ENCODE results near the gene ARL11.

The ARL11 gene

DNA sequence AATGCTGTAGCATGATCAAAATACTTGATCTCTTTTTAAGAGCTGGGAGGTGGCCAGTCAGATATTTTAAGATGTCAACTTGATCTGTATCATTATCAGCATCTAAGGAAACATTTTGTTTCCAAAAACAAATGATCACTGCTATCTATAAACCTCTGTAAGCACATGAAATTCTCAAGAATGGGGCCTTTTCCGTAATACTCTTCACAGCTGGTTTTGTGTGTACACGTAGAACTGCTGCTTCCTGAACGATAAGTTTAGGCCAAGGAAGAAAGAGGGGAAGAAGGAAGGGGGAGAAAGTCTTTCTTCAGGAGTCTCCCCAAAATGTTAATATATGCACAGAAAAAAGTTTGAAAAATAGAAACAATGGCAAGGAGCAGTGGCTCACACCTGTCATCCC is 25.7 kb downstream of the ARL11 start:
- Histone ChIP-seq H3K27me3 (replicated peaks; ENCODE audit: control insufficient read depth, insufficient read depth, low read length) (no peaks in the 10 kb centered on the region), H3K36me3 (ENCODE audit: control insufficient read depth, insufficient read depth, low read length) (no peaks in the 10 kb centered on the region), H3K4me3 (replicated peaks; ENCODE audit: low read depth, low read length) (no peak overlapping the region)
- TF ChIP-seq, protein P1, sequence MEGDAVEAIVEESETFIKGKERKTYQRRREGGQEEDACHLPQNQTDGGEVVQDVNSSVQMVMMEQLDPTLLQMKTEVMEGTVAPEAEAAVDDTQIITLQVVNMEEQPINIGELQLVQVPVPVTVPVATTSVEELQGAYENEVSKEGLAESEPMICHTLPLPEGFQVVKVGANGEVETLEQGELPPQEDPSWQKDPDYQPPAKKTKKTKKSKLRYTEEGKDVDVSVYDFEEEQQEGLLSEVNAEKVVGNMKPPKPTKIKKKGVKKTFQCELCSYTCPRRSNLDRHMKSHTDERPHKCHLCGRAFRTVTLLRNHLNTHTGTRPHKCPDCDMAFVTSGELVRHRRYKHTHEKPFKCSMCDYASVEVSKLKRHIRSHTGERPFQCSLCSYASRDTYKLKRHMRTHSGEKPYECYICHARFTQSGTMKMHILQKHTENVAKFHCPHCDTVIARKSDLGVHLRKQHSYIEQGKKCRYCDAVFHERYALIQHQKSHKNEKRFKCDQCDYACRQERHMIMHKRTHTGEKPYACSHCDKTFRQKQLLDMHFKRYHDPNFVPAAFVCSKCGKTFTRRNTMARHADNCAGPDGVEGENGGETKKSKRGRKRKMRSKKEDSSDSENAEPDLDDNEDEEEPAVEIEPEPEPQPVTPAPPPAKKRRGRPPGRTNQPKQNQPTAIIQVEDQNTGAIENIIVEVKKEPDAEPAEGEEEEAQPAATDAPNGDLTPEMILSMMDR (IDR thresholded peaks at IDR 0.05; ENCODE audit: insufficient read depth, low read length, poor library complexity, severe bottlenecking): no peak
- no peak for DNase-seq (ENCODE audit: extremely low read depth, insufficient read length)

DNA sequence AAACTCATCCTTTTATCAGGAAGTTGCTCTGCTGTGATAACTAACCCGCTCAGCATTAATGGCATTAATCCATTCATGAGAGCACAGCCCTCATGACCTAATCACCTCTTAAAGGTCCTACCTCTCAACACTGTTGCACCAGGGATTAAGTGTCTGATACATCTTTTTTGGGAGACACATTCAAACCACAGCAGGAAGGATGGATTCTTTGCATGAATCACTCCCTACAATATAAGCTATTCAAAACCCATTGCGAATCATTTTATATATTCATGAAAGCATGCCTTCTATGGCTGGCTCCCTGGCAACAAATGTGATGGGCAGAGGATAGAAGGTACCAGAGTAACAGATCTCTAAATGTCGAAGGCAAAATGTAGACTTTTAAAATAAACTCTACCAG is 27.6 kb downstream of the ARL11 start:
- no peaks in the 10 kb centered on the region for H3K36me3 ChIP-seq (ENCODE audit: control insufficient read depth, insufficient read depth, low read length)
- TF ChIP-seq, protein P1 (IDR thresholded peaks at IDR 0.05; ENCODE audit: insufficient read depth, low read length, poor library complexity, severe bottlenecking): no peak
- no peak for DNase-seq (ENCODE audit: extremely low read depth, insufficient read length)
- no peak overlapping the region for H3K4me3 ChIP-seq (replicated peaks; ENCODE audit: low read depth, low read length)
- no peaks in the 10 kb centered on the region for H3K27me3 ChIP-seq (replicated peaks; ENCODE audit: control insufficient read depth, insufficient read depth, low read length)

DNA sequence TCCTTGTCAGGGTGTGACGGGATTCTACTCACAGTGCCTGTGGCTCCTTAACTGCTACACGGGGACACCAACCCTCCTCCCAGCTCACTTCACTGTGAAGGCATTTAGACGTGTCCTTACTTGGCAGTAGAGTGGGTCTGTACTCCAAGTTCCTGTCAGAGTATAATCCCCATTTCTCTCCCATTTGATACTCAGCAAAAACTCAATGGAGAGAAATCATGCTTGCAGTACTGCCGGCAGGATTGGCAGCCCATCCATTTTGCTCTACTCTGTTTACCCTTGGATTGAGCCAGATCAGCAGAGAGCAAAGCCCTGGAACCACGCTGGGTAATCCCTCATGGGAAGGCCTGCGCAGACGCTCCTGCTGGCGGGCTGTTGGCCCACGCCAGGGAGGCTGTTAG is 28.9 kb downstream of the ARL11 start:
- TF ChIP-seq, protein P1 (IDR thresholded peaks at IDR 0.05; ENCODE audit: insufficient read depth, low read length, poor library complexity, severe bottlenecking): no peak
- H3K4me3 ChIP-seq (replicated peaks; ENCODE audit: low read depth, low read length): no peak overlapping the region

DNA sequence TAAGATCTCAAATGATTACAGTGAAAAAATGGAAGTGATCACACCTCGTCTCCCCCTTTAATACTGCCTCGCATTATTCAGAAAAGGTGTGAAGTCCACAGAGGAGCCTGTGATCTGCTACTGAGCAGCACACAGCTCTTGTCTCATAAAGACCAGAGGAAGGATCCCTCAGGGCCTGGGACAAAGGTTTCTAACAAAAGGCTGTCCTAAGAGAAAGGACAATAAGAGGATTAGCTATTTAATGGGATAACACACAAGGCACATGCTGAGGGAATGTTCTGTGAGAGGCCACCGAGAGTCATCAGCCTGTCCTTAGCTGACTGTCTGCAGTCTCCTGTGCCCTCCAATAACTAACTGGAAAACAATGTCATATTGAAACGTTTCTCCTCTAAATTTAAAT is 36.3 kb downstream of the ARL11 start:
- Histone ChIP-seq H3K4me3 (replicated peaks; ENCODE audit: low read depth, low read length) (no peak overlapping the region), H3K27me3 (replicated peaks; ENCODE audit: control insufficient read depth, insufficient read depth, low read length) (no peaks in the 10 kb centered on the region), H3K36me3 (ENCODE audit: control insufficient read depth, insufficient read depth, low read length) (peaks cover 4% of the 10 kb centered on the region)
- DNase-seq (ENCODE audit: extremely low read depth, insufficient read length): no peak
- TF ChIP-seq, protein P1 (IDR thresholded peaks at IDR 0.05; ENCODE audit: insufficient read depth, low read length, poor library complexity, severe bottlenecking): no peak

More for the DNA sequence above, 28.9 kb downstream of the ARL11 start:
- H3K36me3 ChIP-seq (ENCODE audit: control insufficient read depth, insufficient read depth, low read length): no peaks in the 10 kb centered on the region
- DNase-seq (ENCODE audit: extremely low read depth, insufficient read length): no peak
- H3K27me3 ChIP-seq (replicated peaks; ENCODE audit: control insufficient read depth, insufficient read depth, low read length): no peaks in the 10 kb centered on the region

DNA sequence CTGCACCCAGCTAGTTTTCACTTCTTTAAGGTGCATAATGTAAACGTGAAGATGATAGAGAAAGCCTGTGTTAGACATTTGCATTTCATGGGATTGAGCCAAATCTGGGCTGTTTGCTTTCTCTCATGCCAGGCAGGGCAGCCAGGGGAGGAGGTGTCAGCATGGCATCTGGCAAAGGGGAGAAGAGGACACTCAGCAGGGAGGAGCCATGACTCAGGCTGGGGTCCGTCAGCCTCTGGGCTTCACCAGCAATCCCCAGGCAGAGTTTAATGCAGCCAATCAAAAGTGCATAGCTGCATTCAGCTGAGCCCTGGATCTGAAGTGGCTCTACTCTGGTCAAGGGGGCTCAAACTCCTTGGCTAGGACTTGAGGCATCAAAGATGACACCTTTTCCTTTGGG is 39.5 kb downstream of the ARL11 start:
- Histone ChIP-seq H3K36me3 (ENCODE audit: control insufficient read depth, insufficient read depth, low read length) (peaks cover 4% of the 10 kb centered on the region), H3K4me3 (replicated peaks; ENCODE audit: low read depth, low read length) (no peak overlapping the region), H3K27me3 (replicated peaks; ENCODE audit: control insufficient read depth, insufficient read depth, low read length) (no peaks in the 10 kb centered on the region)
- no peak for DNase-seq (ENCODE audit: extremely low read depth, insufficient read length)
- TF ChIP-seq, protein P1 (IDR thresholded peaks at IDR 0.05; ENCODE audit: insufficient read depth, low read length, poor library complexity, severe bottlenecking): no peak

DNA sequence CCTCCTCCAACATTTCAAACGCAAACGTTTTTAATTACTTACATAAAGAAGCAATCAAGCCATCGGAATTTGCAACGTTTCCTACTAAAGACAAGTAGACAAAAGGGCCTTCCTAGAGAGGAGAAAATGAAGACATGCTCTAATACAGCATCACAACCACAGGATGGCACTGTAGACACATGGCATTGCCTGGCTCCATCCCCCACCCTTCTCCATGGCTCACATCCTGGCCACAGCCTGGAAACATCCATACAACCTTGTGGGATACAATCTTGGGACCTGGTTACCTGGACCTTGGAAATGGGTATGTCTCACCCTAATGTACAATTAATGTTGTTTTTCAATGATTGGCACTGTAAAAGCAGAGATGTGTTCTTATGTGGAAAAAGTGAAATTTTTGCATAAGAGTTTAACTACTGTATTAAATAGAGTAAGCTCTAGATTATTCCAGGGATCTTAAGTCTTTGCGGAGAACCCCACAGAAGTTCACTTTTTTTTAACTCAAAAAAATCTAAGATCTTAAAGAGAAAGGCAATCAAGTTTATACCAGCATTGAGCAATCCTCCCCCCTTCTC is 41.5 kb downstream of the ARL11 start:
- H3K36me3 ChIP-seq (ENCODE audit: control insufficient read depth, insufficient read depth, low read length): peaks cover 4% of the 10 kb centered on the region
- no peak for DNase-seq (ENCODE audit: extremely low read depth, insufficient read length)
- no peaks in the 10 kb centered on the region for H3K27me3 ChIP-seq (replicated peaks; ENCODE audit: control insufficient read depth, insufficient read depth, low read length)
- TF ChIP-seq, protein P1 (IDR thresholded peaks at IDR 0.05; ENCODE audit: insufficient read depth, low read length, poor library complexity, severe bottlenecking): peak; percentile 73
- no peak overlapping the region for H3K4me3 ChIP-seq (replicated peaks; ENCODE audit: low read depth, low read length)
